Peyer's patch (tissue), 4 donors: ENCODE measurements around the gene TMA7. TPM values are rescaled to one million over a fixed set of nuclear protein-coding genes. Genes with fewer than 3 reads are reported as not detected.

ENCODE experiments used
- DNase-seq, 3 donors: peaks; one replicate each; pipeline ENCODE4 v3.0.0-alpha.2; 2017 to 2019
- H3K27ac ChIP-seq, 4 donors: fragments of 200-600 bp; sonication (generic); one replicate each; pipeline ENCODE4 v1.5.1; 2016 to 2019
- H3K27me3 ChIP-seq, 2 donors: fragments of 200-600 bp; sonication (generic); one replicate each; pipeline ENCODE4 v1.5.1; 2019
- H3K36me3 ChIP-seq, 3 donors: fragments of 200-600 bp; sonication (generic); one replicate each; pipeline ENCODE4 v1.5.1; 2016 to 2019
- H3K4me1 ChIP-seq, 4 donors: fragments of 200-600 bp; sonication (generic); one replicate each; pipeline ENCODE4 v1.5.1; 2016 to 2019
- H3K4me3 ChIP-seq, 4 donors: fragments of 200-600 bp; sonication (generic); 1 replicate in 3 of 4; 2 replicates in 1 of 4; pipeline ENCODE4 v1.5.1; 2016 to 2019; ENCODE audit warnings: mild to moderate bottlenecking in 1 of 4
- H3K9me3 ChIP-seq, 4 donors: fragments of 200-600 bp; sonication (generic); one replicate each; pipeline ENCODE4 v1.5.1; 2016 to 2019; ENCODE audit warnings: mild to moderate bottlenecking in 1 of 4
- POLR2A ChIP-seq, 2 donors: fragments of 450-650 bp; IDR thresholded peaks; one replicate each; pipeline ENCODE4 v1.5.1; 2017; ENCODE audit warnings: antibody characterized with exemption in 2 of 2, mild to moderate bottlenecking in 2 of 2, moderate library complexity in 2 of 2
- total RNA-seq, 4 donors: library from RNA; depleted of rRNA; stranded (reverse); fragments of >200 nt; gene quantifications; one replicate each; pipeline ENCODE4 v1.1.0, GENCODE V29; 2016
- TF ChIP-seq, protein P1 (sequence below), 6 experiments: fragments of 450-650 bp in 4 of 6; fragments of 200-600 bp in 2 of 6; sonication (generic) in 1 of 6; IDR thresholded peaks; one replicate each; pipeline ENCODE4 v1.5.1; 2017 to 2019; ENCODE audit warnings: antibody characterized with exemption in 6 of 6, mild to moderate bottlenecking in 3 of 6, moderate library complexity in 1 of 6

Gene TMA7
- total RNA-seq, 4 donors from 2014 or later = 142 to 246 (median 153) TPM

DNA sequence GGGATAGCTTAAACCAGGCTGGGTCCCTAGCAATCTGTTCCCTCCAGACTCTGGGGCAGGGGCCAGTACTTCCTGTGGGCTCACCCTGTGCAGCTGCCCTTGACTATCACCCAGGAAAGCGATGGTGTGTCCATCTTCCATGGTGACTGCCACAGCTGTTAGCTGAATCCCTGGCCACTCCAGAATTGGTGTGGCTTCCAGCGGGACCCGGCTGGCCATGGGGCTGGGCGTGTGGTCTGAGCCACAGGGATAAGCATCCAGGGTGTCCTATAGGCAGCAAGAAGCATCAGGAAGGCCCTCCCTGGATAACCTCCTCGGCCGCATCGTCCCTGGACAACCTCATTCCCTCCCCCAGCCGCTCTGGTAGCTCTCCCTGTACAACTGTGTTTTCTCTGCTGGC is 17.4 kb upstream of the TMA7 start:
- peaks cover 0 to 25% (median 0%) of the 10 kb centered on the region in 4 donors for H3K4me1 ChIP-seq
- H3K36me3 ChIP-seq = peaks cover 0 to 53% (median 0%) of the 10 kb centered on the region in 3 donors
- DNase-seq = no peak
- no peak overlapping the region for H3K27ac ChIP-seq
- H3K4me3 ChIP-seq = no peak overlapping the region
- TF ChIP-seq, protein P1, sequence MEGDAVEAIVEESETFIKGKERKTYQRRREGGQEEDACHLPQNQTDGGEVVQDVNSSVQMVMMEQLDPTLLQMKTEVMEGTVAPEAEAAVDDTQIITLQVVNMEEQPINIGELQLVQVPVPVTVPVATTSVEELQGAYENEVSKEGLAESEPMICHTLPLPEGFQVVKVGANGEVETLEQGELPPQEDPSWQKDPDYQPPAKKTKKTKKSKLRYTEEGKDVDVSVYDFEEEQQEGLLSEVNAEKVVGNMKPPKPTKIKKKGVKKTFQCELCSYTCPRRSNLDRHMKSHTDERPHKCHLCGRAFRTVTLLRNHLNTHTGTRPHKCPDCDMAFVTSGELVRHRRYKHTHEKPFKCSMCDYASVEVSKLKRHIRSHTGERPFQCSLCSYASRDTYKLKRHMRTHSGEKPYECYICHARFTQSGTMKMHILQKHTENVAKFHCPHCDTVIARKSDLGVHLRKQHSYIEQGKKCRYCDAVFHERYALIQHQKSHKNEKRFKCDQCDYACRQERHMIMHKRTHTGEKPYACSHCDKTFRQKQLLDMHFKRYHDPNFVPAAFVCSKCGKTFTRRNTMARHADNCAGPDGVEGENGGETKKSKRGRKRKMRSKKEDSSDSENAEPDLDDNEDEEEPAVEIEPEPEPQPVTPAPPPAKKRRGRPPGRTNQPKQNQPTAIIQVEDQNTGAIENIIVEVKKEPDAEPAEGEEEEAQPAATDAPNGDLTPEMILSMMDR (IDR thresholded peaks at IDR 0.05) = no peak
- no peak for TF ChIP-seq POLR2A (IDR thresholded peaks at IDR 0.05)
- H3K27me3 ChIP-seq = no peaks in the 10 kb centered on the region
- no peaks in the 10 kb centered on the region for H3K9me3 ChIP-seq

DNA sequence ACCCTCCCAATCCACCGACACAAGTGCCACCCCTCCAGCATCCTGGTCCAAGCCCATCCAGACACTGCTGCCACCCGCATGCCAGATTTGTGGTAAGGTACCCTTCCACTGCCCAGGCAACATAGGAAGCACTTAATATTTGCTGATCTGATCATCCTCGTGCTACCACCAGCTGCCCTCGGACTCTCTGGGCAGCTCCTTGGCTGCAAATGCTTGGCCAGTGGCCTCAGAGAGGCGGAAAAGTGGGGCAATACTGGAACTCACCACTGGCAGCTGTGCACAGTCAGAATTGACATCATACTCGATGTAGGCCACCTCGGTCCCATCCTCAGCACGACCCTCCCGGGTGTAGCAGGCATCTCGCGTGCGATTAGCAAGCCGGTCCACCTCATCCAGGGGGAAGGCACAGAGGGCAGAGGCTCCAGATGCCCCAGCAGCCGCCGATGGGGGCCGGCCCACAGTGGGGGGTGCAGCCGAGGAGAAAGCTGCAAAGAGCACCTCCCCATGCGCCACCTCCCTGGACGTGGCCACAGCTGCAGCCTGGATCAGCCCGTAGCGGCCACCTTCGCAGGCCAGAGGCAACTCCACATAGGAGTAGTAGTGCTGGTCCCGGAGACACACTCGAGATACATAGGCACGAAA is 16.7 kb upstream of the TMA7 start:
- H3K27me3 ChIP-seq = no peaks in the 10 kb centered on the region
- peaks cover 0 to 46% (median 0%) of the 10 kb centered on the region in 3 donors for H3K36me3 ChIP-seq
- TF ChIP-seq, protein P1 (IDR thresholded peaks at IDR 0.05) = no peak
- no peak for TF ChIP-seq POLR2A (IDR thresholded peaks at IDR 0.05)
- H3K4me1 ChIP-seq = peaks cover 0 to 31% (median 0%) of the 10 kb centered on the region in 4 donors
- no peak overlapping the region for H3K4me3 ChIP-seq
- no peak overlapping the region for H3K27ac ChIP-seq
- no peak for DNase-seq
- H3K9me3 ChIP-seq = no peaks in the 10 kb centered on the region

DNA sequence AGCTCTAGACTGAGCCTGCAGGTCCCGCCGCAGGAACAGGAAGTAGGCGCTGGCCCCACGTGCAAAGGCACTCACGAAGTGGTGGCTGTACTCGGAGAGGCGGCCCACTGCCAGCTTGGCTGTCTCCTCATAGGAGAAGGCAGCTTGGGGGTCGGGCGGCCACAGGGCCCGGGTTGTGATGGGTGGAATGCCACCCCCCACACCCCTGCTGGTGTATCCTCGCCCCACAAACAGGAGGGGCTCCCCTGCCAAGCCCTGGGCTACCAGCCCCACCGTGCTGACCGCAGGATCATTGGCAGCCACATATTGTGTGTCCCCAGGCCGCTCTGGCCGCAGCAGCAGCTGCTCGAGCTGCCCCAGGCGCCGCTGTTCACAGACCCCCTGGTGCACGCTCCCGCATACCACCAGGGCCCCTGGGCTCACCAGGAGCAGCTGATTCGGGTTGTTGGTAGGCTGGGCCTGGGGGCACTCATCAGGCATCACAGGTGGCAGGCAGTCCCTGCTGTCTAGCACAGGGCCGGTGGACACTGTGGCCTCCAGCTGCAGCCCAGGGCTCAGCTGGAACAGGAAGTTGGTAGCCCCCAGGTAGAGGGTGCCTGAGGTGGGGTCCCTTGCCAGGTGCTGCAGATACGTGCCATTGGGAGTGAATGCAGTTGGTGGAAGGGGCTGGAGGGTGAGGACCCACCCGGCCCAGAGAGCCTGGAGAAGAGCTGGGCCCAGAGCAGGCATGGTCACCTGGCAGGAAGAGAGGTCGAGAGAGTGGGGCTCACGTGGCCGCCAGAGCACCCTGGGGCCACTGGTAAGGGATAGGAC is 16.0 kb upstream of the TMA7 start:
- no peaks in the 10 kb centered on the region for H3K9me3 ChIP-seq
- peaks cover 0 to 39% (median 0%) of the 10 kb centered on the region in 3 donors for H3K36me3 ChIP-seq
- H3K27ac ChIP-seq = no peak overlapping the region
- H3K27me3 ChIP-seq = no peaks in the 10 kb centered on the region
- TF ChIP-seq, protein P1 (IDR thresholded peaks at IDR 0.05) = no peak
- TF ChIP-seq POLR2A (IDR thresholded peaks at IDR 0.05) = no peak
- H3K4me1 ChIP-seq = peaks cover 0 to 32% (median 2%) of the 10 kb centered on the region in 4 donors
- no peak for DNase-seq
- no peak overlapping the region for H3K4me3 ChIP-seq

DNA sequence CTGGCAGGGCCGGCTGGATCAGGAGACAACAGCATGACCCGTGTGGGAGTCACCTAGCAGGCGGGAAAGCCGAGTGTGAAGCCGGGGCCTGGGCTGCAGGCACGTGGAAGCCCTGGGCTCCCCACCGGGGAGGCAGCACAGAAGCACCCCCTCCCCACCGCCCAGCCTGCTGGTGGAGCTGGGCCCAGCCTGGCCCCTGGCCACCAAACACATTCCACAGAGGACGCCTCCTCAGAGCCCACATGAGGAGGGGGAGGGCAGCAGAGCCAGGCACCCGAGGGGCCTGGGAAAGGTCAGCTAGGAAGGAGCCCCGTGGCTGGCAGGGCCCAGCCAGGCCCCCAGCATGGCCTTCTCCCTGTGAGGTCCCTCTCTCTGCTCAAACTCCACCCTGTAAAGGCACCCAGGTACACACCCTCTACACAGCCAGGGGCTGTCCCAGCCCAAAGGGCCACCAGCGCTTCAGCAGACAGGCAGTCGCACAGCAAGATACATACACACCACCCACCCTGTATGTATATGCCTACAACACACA is 14.7 kb upstream of the TMA7 start:
- Histone ChIP-seq H3K4me1 (peaks cover 0 to 37% (median 9%) of the 10 kb centered on the region in 4 donors), H3K36me3 (peaks cover 0 to 27% (median 0%) of the 10 kb centered on the region in 3 donors), H3K4me3 (no peak overlapping the region), H3K27ac (peak overlapping the region in 2 of 4 donors; percentile 13 to 44), H3K27me3 (no peaks in the 10 kb centered on the region), H3K9me3 (no peaks in the 10 kb centered on the region)
- TF ChIP-seq POLR2A (IDR thresholded peaks at IDR 0.05) = no peak
- TF ChIP-seq, protein P1 (IDR thresholded peaks at IDR 0.05) = no peak
- no peak for DNase-seq

DNA sequence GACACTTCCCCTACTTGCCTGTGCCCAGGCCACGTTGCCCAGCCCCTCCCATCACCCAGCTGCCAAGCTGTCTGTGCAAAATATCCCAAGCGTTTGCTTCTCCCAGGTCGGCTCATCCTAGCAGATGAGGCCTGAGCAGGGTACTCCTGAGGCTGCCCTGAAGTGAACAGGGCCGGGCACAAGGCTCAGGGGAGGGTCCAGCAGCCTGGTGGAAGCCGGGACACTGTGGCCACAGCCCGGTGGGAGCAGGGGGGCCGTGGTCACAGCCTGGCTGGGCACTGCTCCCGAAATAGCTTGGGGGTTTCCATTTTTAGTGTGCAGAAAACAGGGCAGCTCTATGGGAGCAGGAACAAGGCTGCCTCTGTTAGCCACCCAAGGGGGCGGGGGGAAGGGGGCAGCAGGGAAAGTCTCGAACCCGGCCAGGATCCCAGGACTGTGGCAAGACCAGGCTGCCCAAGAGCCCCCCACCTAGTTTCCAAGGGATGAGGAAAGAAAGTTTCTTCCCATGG is 13.6 kb upstream of the TMA7 start:
- Histone ChIP-seq H3K27ac (peak overlapping the region in 3 of 4 donors; percentile 38 to 95 (median 45)), H3K9me3 (no peaks in the 10 kb centered on the region), H3K4me1 (peaks cover 0 to 46% (median 10%) of the 10 kb centered on the region in 4 donors), H3K36me3 (peaks cover 0 to 22% (median 0%) of the 10 kb centered on the region in 3 donors), H3K27me3 (no peaks in the 10 kb centered on the region), H3K4me3 (peak overlapping the region in 1 of 4 donors; percentile 78)
- no peak for TF ChIP-seq POLR2A (IDR thresholded peaks at IDR 0.05)
- TF ChIP-seq, protein P1 (IDR thresholded peaks at IDR 0.05) = no peak
- no peak for DNase-seq
